A549 (cell line): Measurements from ENCODE around the gene MAPK11. TPM values are rescaled to one million over a fixed set of nuclear protein-coding genes. Genes with fewer than 3 reads are reported as not detected.

Experiments used
- ATAC-seq, 2 experiments: fragments of 200-7000 bp in 1 of 2; fragments of >200 bp in 1 of 2; cut with Nextera tagmentation in 1 of 2; cut with Tn5 transposase in 1 of 2; 3 replicates each; pipeline versions ENCODE4 v1.8.0 to v1.9.1; 2018 to 2020; ENCODE audit warnings: mild to moderate bottlenecking in 1 of 2, moderate library complexity in 1 of 2
- CTCF ChIA-PET: fragments of 300-600 bp; sonication (Branson Sonifier 250); formaldehyde crosslinking; extraction: SDS; loops from one replicate; lab custom pipeline; 2021; ENCODE audit warnings: antibody characterized with exemption, inconsistent platforms; lab: Yijun Ruan, JAX
- POLR2A ChIA-PET: fragments of 350-600 bp; formaldehyde crosslinking; extraction: SDS; loops from one replicate; lab custom pipeline; 2021; ENCODE audit warnings: antibody characterized with exemption, inconsistent platforms; lab: Yijun Ruan, JAX
- DNase-seq, 2 experiments: peaks; one replicate each; pipeline versions ENCODE4 v3.0.0 to v3.0.0-alpha.2; 2011 to 2016; ENCODE audit warnings: low read depth in 1 of 2, low spot score in 1 of 2
- FAIRE-seq: peaks from 2 replicates; lab custom pipeline; 2011; peaks lifted over from hg19 to GRCh38; lab: Jason Lieb, UNC
- H3K27ac ChIP-seq, 2 experiments: fragments of >200 bp; sonication (Bioruptor Twin); formaldehyde crosslinking; 3 replicates each; pipeline ENCODE4 v1.5.1; 2016 to 2017
- H3K4me1 ChIP-seq: fragments of >200 bp; sonication (Bioruptor Twin); formaldehyde crosslinking; 3 replicates; pipeline ENCODE4 v1.6.1; 2016
- H3K4me2 ChIP-seq: fragments of >200 bp; sonication (Bioruptor Twin); formaldehyde crosslinking; 3 replicates; pipeline ENCODE4 v1.6.1; 2016
- H3K4me3 ChIP-seq: fragments of >200 bp; sonication (Bioruptor Twin); formaldehyde crosslinking; 3 replicates; pipeline ENCODE4 v1.5.1; 2016
- H3K9me3 ChIP-seq: fragments of >200 bp; sonication (Bioruptor Twin); formaldehyde crosslinking; 3 replicates; pipeline ENCODE4 v1.6.1; 2016
- CBX8 ChIP-seq: fragments of 200-600 bp; sonication (generic); IDR thresholded peaks from 2 replicates; pipeline ENCODE4 v1.6.1; 2016
- CHD2 ChIP-seq: fragments of 150-350 bp; IDR thresholded peaks from 2 replicates; pipeline ENCODE4 v1.6.1; 2014; ENCODE audit warnings: low read length; ENCODE audit not compliant: partially characterized antibody
- EP300 ChIP-seq, 2 experiments: fragments of >200 bp; sonication (Bioruptor Twin); formaldehyde crosslinking; IDR thresholded peaks; 2 replicates in 1 of 2; 3 replicates in 1 of 2; pipeline ENCODE4 v1.6.1; 2016 to 2017
- GATA3 ChIP-seq: IDR thresholded peaks from 2 replicates; pipeline ENCODE4 v1.6.1; 2012; ENCODE audit warnings: borderline replicate concordance
- HOXA7 ChIP-seq: fragments of 250-450 bp; sonication (Bioruptor Pico); IDR thresholded peaks from 2 replicates; pipeline ENCODE4 v1.5.0; 2020; ENCODE audit warnings: mild to moderate bottlenecking, moderate library complexity
- JUN ChIP-seq, 2 experiments: fragments of >200 bp; sonication (Bioruptor Twin); formaldehyde crosslinking; IDR thresholded peaks; 2 replicates in 1 of 2; 3 replicates in 1 of 2; pipeline ENCODE4 v1.6.1; 2016 to 2017
- RAD21 ChIP-seq, 2 experiments: fragments of >200 bp in 1 of 2; sonication (Bioruptor Twin) in 1 of 2; formaldehyde crosslinking in 1 of 2; IDR thresholded peaks in 1 of 2; conservative IDR thresholded peaks in 1 of 2; 2 replicates in 1 of 2; 3 replicates in 1 of 2; pipeline ENCODE4 v1.6.1; 2012 to 2018; ENCODE audit warnings: inconsistent platforms in 1 of 2
- RCOR1 ChIP-seq: fragments of 150-350 bp; IDR thresholded peaks from 2 replicates; pipeline ENCODE4 v1.6.1; 2014; ENCODE audit warnings: antibody characterized with exemption, low read length, low read depth
- SMC3 ChIP-seq: fragments of >200 bp; sonication (Bioruptor Twin); formaldehyde crosslinking; IDR thresholded peaks from 3 replicates; pipeline ENCODE4 v1.6.1; 2018; ENCODE audit warnings: inconsistent platforms
- TP53 ChIP-seq: fragments of 250-450 bp; sonication (Bioruptor Pico); IDR thresholded peaks from 2 replicates; pipeline ENCODE4 v1.5.0; 2021; ENCODE audit warnings: mild to moderate bottlenecking, moderate library complexity
- ZSCAN20 ChIP-seq: fragments of 250-450 bp; sonication (Bioruptor Pico); IDR thresholded peaks from 2 replicates; pipeline ENCODE4 v1.8.0; 2022; ENCODE audit warnings: mild to moderate bottlenecking, moderate library complexity
- WGBS: methylation state at CpG from one replicate; pipeline ENCODE4 v1.1.6; 2017; ENCODE audit errors: missing lambda C conversion rate; 5-methylcytosine and 5-hydroxymethylcytosine counted together
- polyA plus RNA-seq, 4 experiments: library from polyadenylated mRNA; depleted of rRNA in 3 of 4; stranded (reverse); fragments of >200 nt; fragmentation: RNase III in 1 of 4; extraction: RNeasy Plus Mini Kit Qiagen cat#74134 plus additional on column Dnase treatment in 1 of 4; gene quantifications; 2 replicates in 3 of 4; 3 replicates in 1 of 4; pipeline ENCODE4 v1.2.3, GENCODE V29; 2011 to 2017
- TF ChIP-seq, protein P1 (sequence below): fragments of >200 bp; sonication (Bioruptor Twin); formaldehyde crosslinking; IDR thresholded peaks from 3 replicates; pipeline ENCODE4 v1.5.1; 2016
- TF ChIP-seq, protein P2 (sequence below): fragments of 200-600 bp; sonication (generic); IDR thresholded peaks from 2 replicates; pipeline ENCODE4 v1.6.1; 2016; ENCODE audit warnings: antibody characterized with exemption, mild to moderate bottlenecking, moderate library complexity
- TF ChIP-seq, protein P3 (sequence below): IDR thresholded peaks from 2 replicates; pipeline ENCODE4 v1.6.1; 2012

MAPK11 gene
- polyA plus RNA-seq, 2 of the 4 experiments (the other 2 are of a cell fraction): 1.6 to 5.5 TPM

- 56% methylated on average over 11 of the region's 25 CpGs for WGBS
- Histone ChIP-seq H3K4me2 (no peak overlapping the region), H3K9me3 (no peaks in the 10 kb centered on the region), H3K27ac (peak overlapping the region in 1 of 2 experiments; percentile 3; a peak in 1 of 6 replicates), H3K4me3 (no peak overlapping the region), H3K4me1 (peaks cover 12% of the 10 kb centered on the region; the same call in 2 of the 3 replicates)
- DNase-seq: peak in 1 of 2 experiments; percentile 67
- peak; percentile 77 to 86 for TF ChIP-seq RAD21 (conservative IDR thresholded peaks at IDR 0.05 in 1 of 2, IDR thresholded peaks at IDR 0.05 in 1 of 2)
- TF ChIP-seq, protein P1, sequence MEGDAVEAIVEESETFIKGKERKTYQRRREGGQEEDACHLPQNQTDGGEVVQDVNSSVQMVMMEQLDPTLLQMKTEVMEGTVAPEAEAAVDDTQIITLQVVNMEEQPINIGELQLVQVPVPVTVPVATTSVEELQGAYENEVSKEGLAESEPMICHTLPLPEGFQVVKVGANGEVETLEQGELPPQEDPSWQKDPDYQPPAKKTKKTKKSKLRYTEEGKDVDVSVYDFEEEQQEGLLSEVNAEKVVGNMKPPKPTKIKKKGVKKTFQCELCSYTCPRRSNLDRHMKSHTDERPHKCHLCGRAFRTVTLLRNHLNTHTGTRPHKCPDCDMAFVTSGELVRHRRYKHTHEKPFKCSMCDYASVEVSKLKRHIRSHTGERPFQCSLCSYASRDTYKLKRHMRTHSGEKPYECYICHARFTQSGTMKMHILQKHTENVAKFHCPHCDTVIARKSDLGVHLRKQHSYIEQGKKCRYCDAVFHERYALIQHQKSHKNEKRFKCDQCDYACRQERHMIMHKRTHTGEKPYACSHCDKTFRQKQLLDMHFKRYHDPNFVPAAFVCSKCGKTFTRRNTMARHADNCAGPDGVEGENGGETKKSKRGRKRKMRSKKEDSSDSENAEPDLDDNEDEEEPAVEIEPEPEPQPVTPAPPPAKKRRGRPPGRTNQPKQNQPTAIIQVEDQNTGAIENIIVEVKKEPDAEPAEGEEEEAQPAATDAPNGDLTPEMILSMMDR: peak; percentile 57
- TF ChIP-seq CBX8: no peak
- no peak for TF ChIP-seq ZSCAN20 (CRISPR knock-in tag)
- no peak for TF ChIP-seq GATA3
- TF ChIP-seq SMC3: peak; percentile 70
- TF ChIP-seq EP300 (IDR thresholded peaks at IDR 0.05): no peak
- ATAC-seq: peak; percentile 72 to 87
- ChIA-PET CTCF (interaction anchor here (0.6 to 5.6 kb wide), 37 partner anchors 9 to 251 kb away, joined by 3 to 74 read pairs (median 4); partner anchors contain the start of genes DENND6B, MAPK12 and PLXNB2), POLR2A (interaction anchor here (0.6 kb wide), 1 partner anchor 368 kb away, joined by 3 read pairs; no protein-coding TSS in a partner anchor)
- FAIRE-seq: no peak
Observed at GRCh38 chr22:50252082-50253045, 17.8 kb downstream of the MAPK11 start.

DNA sequence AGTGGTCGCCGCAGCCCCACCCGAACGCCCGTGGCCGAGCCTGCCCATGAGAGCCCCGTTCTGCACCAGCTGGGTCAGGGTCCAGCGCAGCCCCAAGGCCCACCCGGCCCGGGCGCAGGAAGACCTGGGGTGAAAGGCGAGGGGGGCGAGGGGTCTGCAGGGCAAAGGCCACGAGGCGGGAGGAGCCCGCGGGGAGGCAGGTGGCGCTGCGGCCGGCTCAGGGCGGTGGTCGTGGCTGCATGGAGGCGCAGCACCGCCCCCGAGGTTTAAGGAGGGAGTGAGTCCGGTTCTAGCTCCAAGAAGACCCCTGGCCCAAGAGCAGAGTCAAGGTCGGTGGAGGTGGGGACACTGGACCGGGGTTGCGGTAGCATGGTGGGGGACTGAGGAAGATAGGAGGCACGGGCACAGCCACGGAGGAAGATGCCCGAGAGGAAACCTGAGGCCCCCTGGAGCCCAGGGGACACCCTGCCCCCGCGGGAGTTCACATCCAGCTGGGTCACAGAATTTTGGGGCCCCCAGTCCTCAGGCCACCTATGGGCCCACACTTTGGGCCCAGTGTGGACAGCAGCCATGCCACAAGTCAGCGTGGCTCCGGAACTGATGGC lies 18.6 kb downstream of the MAPK11 start:
- Histone ChIP-seq H3K9me3 (no peaks in the 10 kb centered on the region), H3K27ac (peak overlapping the region; percentile 76 to 93), H3K4me3 (peak overlapping the region; percentile 53), H3K4me2 (peak overlapping the region; percentile 77), H3K4me1 (peaks cover 12% of the 10 kb centered on the region; the same call in 2 of the 3 replicates)
- WGBS: 61% methylated on average over 21 of the region's 36 CpGs
- no peak for TF ChIP-seq HOXA7 (CRISPR knock-in tag)
- DNase-seq (no peak), FAIRE-seq (no peak), ATAC-seq (peak in 1 of 2 experiments; percentile 1; a peak in 2 of 6 replicates)
- POLR2A ChIA-PET: interaction anchor here (1.0 to 1.5 kb wide), 3 partner anchors 9 to 16 kb away, joined by 3 to 4 read pairs (median 4); no protein-coding TSS in a partner anchor
- CTCF ChIA-PET: interaction anchor here (0.6 to 5.6 kb wide), 22 partner anchors 9 to 252 kb away, joined by 3 to 74 read pairs (median 4); partner anchors contain the start of genes DENND6B and MAPK12

DNA sequence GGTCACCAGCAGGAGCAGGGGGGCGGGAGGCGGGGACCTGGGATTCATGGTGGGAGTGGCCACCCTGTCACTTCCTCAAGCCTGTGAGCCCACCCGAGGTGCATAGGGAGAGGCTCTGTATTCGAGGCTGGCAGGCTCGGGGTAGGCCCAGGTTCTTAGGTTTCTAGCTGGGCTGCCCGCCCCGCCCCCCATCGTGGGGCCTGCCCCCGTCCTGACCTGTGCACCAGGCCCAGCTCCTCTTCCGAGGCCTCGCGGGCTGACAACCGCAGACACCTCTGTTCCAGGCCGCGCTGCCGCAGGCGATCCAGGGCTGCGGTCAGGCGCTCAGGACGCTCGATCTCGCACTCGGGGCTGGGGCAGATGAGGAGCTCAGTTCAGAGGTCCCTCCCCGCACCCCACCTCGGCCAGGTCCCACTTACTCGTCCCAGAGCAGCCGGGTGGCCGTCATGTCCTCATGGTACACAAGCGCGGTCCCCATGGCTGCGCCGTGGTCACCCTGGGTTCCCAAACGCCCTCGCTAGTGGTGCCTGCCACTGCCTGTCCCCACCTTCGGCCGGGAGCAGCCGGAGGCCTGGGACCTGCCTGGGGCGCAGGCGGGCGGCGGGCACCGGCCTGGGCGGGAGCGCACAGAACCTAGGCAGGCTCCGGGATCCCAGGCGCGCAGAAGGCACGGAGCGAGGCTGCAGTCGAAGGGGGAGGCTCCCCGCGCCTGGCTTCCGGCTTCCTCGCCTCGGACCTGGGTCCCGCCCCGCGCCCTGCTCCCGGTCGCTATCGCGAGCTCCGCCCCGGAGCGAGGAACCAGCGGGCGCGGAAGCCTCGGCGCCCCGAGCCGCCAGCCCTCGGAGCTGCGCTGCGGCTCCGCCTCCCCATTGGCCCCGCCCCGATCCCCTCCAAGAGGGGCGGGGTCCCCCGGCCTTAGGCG lies 19.4 kb downstream of the MAPK11 start, which contains the start of gene HDAC10:
Gene HDAC10, minus strand, starts transcription at position 711 of the 922 bp plus-strand sequence. Its CDS starts 233 bp downstream, at position 478.
- peak within 1 kb of the TSS; percentile 76 to 93 for H3K27ac ChIP-seq
- H3K9me3 ChIP-seq: no peaks in the 10 kb centered on the region
- CTCF ChIA-PET: interaction anchor here (0.8 to 5.6 kb wide), 18 partner anchors 8 to 253 kb away, joined by 3 to 74 read pairs (median 4); partner anchors contain the start of genes DENND6B and MAPK12
- POLR2A ChIA-PET: interaction anchor here (1.0 to 1.5 kb wide), 3 partner anchors 10 to 17 kb away, joined by 3 to 4 read pairs (median 4); no protein-coding TSS in a partner anchor
- H3K4me1 ChIP-seq: peaks cover 17% of the 10 kb centered on the region; the same call in 2 of the 3 replicates
- peak within 1 kb of the TSS; percentile 53 for H3K4me3 ChIP-seq
- FAIRE-seq: no peak
- peak in 1 of 2 experiments; percentile 43 for DNase-seq
- no CpG with 5 or more reads among the region's 81 CpGs for WGBS
- H3K4me2 ChIP-seq: peak within 1 kb of the TSS; percentile 77
- TF ChIP-seq RCOR1: no peak
- TF ChIP-seq, protein P2, sequence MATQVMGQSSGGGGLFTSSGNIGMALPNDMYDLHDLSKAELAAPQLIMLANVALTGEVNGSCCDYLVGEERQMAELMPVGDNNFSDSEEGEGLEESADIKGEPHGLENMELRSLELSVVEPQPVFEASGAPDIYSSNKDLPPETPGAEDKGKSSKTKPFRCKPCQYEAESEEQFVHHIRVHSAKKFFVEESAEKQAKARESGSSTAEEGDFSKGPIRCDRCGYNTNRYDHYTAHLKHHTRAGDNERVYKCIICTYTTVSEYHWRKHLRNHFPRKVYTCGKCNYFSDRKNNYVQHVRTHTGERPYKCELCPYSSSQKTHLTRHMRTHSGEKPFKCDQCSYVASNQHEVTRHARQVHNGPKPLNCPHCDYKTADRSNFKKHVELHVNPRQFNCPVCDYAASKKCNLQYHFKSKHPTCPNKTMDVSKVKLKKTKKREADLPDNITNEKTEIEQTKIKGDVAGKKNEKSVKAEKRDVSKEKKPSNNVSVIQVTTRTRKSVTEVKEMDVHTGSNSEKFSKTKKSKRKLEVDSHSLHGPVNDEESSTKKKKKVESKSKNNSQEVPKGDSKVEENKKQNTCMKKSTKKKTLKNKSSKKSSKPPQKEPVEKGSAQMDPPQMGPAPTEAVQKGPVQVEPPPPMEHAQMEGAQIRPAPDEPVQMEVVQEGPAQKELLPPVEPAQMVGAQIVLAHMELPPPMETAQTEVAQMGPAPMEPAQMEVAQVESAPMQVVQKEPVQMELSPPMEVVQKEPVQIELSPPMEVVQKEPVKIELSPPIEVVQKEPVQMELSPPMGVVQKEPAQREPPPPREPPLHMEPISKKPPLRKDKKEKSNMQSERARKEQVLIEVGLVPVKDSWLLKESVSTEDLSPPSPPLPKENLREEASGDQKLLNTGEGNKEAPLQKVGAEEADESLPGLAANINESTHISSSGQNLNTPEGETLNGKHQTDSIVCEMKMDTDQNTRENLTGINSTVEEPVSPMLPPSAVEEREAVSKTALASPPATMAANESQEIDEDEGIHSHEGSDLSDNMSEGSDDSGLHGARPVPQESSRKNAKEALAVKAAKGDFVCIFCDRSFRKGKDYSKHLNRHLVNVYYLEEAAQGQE: peak; percentile 56
- peak; percentile 70 for TF ChIP-seq CHD2
- TF ChIP-seq, protein P3, sequence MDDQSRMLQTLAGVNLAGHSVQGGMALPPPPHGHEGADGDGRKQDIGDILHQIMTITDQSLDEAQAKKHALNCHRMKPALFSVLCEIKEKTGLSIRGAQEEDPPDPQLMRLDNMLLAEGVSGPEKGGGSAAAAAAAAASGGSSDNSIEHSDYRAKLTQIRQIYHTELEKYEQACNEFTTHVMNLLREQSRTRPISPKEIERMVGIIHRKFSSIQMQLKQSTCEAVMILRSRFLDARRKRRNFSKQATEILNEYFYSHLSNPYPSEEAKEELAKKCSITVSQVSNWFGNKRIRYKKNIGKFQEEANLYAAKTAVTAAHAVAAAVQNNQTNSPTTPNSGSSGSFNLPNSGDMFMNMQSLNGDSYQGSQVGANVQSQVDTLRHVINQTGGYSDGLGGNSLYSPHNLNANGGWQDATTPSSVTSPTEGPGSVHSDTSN: peak; percentile 59; the same call in 1 of the 2 replicates
- TF ChIP-seq JUN (IDR thresholded peaks at IDR 0.05): peak in 1 of 2 experiments; percentile 44; a peak in 1 of 5 replicates
- 0 out of 2 replicates have a peak, but pooled peaks have one; percentile 68 for TF ChIP-seq TP53 (CRISPR knock-in tag)
- ATAC-seq: peak; percentile 46 to 71
